SHP77 (cell line): ENCODE measurements around the gene QKI.
A peak's percentile ranks its signal among the peaks of the same experiment; 100 is the strongest.

Source experiments
- DNase-seq, 2 experiments: peaks; one replicate each; lab custom pipeline; 2025; lab: John Stamatoyannopoulos, UW

Gene QKI

DNA sequence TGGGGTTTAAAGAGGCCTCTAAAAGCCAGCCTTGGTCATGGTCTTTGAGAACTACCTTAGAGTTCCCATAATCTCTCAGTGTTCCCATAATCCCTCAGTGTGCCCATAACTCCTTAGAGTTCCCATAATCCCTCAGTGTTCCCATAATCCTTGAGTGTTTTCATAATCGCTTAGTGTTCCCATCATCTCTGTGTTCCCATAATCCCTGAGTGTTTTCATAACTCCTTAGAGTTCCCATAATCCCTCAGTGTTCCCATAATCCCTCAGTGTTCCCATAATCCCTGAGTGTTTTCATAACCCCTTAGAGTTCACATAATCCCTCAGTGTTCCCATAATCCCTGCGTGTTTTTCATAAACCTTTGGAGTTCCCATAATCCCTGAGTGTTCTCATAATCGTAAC lies 199.2 kb downstream of the QKI start:
- DNase-seq, result no peak

DNA sequence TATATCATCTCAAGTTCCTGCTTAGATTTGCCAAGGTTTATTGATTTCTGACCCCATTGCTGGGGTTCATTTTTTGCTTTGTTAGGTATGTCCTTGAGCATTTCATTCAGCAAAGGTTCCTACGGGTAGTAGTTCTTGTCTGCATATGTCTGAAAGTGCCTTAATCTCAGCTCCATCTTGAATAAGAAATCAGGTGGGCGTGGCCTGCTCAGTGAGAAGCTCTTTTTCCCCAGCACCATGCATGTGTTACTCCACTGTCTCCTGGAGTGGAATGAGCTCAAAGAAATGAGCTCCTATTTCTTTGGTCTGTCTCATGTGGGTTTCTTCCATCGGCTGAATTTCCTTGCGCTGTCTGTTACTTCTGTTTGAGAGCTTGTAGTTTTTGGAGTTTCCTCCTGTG lies 201.9 kb downstream of the QKI start:
- no peak for DNase-seq

DNA sequence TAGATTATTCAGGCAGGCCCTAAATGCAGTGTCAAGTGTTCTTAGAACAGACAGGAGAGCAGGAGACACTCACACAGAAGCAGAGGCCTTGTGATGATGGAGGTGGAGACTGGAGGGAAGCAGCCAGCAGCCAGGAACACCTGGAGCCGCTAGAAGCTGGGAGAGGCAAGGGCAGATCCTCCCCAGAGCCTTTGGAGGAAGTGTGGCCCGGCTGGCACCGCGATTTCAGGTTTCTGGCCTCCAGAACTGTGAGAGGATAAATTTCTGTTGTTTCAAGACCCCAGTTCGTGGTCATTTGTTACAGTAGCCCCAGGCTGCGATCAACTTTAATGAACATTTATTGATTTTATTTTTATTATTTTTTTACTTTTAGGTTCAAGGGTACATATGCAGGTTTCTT lies 203.0 kb downstream of the QKI start:
- DNase-seq, result no peak

DNA sequence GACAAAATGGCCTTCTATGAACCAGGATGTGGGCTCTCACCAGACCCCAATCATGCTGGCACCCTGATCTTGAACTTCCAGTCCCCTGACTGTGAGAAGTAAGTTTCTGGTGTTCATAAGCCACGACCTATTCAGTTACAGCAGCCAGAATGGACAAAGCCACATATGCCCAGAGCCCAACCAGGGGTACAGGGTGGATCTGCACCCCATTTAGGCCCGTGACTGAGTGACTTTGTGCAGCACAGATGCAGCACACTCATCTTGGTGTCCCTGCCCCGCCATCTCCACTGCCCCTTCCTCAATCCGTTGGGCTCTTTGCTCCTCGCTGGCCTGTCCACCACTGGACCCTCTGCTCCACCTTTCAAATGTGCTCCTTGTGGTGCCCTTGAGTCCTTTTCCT lies 205.6 kb downstream of the QKI start:
- DNase-seq, result no peak

DNA sequence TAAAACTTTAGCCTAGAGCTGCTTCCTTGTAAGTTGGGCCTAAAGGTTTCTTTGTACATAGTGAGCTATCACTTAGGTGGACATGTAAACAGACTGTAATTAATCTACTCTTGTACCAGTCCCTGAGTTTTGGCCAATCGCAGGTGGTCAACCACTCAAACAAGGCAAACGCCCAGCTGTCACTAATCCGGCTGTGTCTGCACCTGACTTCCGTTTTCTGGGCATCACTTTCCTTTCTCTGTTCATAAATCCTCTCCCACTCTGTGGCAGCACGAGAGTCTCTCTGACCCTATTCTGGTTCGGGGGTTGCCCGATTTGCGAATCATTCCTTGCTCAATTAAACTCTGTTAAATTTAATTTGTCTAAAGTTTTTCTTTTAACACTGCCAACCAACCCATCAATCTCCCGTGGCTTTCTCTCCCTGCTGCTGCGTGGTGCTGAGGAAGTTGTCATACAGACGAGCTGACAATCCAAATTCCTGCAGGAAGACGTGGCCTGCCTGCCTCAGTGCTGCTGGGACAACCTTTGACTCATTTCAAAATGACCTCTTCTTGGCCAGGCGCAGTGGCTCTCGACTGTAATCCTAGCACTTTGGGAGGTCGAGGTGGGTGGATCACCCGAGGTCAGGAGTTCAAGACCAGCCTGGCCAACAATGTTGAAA lies 206.3 kb downstream of the QKI start:
- peak in 1 of 2 experiments; percentile 12 for DNase-seq

DNA sequence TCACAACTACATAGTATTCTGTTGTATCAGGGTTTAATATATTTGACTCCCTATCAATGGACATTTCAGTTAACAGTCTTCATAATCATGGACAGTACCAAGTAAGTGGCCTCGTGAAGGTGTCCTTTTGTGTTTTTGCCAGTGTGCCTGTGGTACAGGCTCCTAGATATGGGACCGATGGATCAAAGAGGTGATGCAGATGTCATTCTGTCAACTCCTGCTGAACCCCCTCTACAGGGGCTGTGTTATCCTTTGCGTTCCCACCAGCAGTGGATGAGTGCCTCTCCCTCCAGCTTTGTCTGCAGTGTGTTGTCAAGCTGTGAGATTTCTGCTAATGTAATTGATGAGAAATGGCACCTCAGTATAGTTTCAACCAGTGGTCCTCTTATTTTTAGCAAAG lies 210.7 kb downstream of the QKI start:
- no peak for DNase-seq

DNA sequence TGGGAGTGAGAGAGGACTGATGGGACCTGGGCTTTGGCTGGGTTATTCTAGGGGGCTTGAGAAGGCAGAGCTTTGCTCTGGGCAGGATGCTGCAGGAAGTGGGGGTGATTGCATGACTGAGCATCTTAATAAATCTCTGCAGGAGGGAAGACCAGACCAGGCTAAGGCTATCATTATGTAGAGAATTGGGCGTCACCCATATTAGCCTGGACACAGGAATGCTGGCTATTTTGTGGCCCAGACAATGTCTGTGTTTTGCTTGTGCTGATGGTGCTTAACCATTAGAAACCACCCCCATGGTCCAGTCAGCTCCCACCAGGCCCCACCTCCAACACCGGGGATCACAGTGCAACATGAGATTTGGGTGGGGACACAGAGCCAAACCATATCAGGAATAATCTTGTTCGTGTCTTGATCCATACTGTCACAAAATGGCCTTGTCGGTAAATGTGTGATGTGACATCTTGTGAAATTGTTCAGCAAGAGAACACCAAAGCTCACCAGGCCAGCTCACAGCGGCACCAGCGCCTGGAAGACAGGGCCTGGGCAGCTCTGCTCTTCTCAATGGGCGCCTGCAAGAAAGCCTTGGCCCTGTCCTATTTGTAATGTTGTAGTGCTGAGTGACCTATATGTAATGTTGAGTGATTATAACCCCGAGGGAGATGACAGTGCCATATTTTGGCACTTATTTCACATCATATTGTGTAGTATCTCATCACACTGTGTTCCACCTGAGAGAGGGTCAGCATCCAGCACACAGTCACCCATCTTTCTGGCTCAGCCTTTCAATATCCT lies 211.8 kb downstream of the QKI start:
- no peak for DNase-seq

DNA sequence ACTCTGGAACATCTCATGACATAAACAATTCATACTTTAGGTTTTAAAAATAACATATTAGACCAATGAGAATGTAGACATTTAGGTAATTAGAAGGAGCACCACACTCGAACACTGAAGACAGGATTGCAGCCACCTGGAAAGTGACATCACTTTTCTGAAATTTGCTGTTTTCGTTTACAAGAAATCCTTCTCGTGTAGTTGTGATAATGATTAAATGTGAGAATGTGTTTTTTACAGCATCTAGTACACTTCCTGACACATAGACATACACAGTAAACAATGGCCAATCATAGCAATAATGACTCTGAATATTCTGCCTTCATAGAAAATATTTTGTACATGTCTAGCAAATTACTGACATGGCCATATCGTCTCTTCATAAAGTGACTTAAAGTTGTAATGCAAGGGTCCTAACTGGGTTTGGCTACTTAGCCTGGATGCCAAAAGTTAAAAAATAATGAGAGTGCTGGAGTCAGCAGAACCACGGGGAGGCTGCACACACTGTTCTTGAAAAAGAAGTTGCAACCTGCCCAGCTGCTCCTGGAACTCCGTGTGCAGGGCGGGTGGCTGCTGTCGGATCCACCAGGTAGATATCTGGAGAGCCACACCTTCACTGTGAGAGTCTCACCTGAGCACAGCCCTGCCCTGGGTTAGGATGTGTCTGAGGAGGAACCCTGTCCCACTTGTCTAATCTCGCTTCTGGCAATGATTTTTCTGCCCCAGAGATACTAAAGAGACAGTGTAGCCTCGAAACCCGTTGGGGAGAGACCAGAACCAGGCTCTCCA lies 212.9 kb downstream of the QKI start:
- DNase-seq, result no peak
